Myometrial cell (primary cell): ENCODE data around the gene HPS6. TPM values are rescaled to one million over a fixed set of nuclear protein-coding genes. Genes with fewer than 3 reads are reported as not detected.

Source experiments
- total RNA-seq: library from RNA; depleted of rRNA; stranded (reverse); fragments of >200 nt; gene quantifications from 2 replicates; pipeline ENCODE4 v1.2.3, GENCODE V29; 2015

The HPS6 gene
- 32.0 and 36.5 TPM in 2 replicates for total RNA-seq

GRCh38 chr10:102064868-102065560, at the start of gene HPS6:
HPS6 (plus strand) TSS chr10:102065349; CDS start chr10:102065475, 126 bp downstream.

DNA sequence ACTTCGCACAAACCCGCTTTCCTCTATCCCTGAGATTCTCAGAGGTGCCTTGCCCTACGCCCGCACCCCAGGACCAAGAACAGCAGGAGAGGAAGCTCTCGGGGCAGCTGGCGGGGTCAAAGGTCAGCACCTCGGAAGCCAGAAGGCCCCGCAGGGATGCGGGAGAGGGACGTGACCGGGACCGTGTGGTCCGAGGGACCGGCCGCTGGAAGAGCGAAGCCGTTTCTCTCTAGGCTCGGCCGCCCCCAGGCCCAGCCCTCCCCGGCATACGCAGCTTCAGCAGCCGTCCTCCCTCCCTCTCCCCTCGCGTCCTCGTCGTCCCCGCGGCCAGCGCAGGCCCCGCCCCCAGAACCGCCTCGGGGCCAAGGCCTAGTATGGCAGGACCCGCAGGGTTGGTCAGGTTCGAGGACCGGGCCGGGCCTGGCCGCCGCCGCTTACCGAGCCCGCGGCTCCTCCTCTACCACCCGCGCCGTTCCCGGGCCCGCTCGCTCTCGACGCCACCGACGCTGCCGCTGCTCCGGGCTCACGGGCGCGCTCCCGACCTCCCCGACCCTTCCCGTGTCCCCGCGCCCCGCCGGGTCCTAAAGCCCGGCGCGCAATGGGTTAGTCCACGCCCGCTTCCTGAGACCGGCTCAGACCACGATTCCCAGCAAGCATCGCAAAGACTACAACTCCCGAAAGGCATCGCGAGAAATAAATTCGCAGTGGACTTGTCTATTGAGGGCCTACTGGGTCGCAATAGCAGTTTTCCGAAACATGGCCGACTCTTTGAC, 9.3 kb upstream of the HPS6 start, which contains the start of gene ARMH3:
TSS of gene ARMH3 (minus strand) at position 527 of the 773 bp plus-strand sequence. CDS start 16,059 bp downstream, outside the sequence.

Other genes with a start within 250 kb of the HPS6 start
- 37.2 and 53.2 TPM in 2 replicates for gene OGA, start 246.9 kb upstream of the HPS6 start, total RNA-seq
- gene KCNIP2, start 221.5 kb upstream of the HPS6 start, total RNA-seq, result 0.18 TPM in 1 of 2 replicates, not detected in the other
- gene ARMH3, start 9.2 kb upstream of the HPS6 start, total RNA-seq, result 8.2 and 10.7 TPM in 2 replicates
- gene LDB1, start 55.0 kb downstream of the HPS6 start, total RNA-seq, result 19.3 and 21.8 TPM in 2 replicates
- 12.7 and 15.2 TPM in 2 replicates for gene PPRC1, start 67.7 kb downstream of the HPS6 start, total RNA-seq
- 42.4 and 42.7 TPM in 2 replicates for gene NOLC1, start 87.0 kb downstream of the HPS6 start, total RNA-seq
- not detected in 2 replicates for gene ELOVL3, start 160.9 kb downstream of the HPS6 start, total RNA-seq
- not detected in 2 replicates for gene PITX3, start 176.2 kb downstream of the HPS6 start, total RNA-seq
- gene GBF1, start 180.2 kb downstream of the HPS6 start, total RNA-seq, result 51.6 and 52.5 TPM in 2 replicates